Activated CD8-positive, alpha-beta memory T cell treated with anti-CD3 and anti-CD28 coated beads, Interleukin-2, amount 50 U/mL, for 1 hour (primary cell): Measurements from ENCODE around the gene EFCAB11.

Source experiments
- DNase-seq: peaks from one replicate; pipeline ENCODE4 v3.0.0-alpha.2; 2020; ENCODE audit errors: extremely low read depth

The EFCAB11 gene

DNA sequence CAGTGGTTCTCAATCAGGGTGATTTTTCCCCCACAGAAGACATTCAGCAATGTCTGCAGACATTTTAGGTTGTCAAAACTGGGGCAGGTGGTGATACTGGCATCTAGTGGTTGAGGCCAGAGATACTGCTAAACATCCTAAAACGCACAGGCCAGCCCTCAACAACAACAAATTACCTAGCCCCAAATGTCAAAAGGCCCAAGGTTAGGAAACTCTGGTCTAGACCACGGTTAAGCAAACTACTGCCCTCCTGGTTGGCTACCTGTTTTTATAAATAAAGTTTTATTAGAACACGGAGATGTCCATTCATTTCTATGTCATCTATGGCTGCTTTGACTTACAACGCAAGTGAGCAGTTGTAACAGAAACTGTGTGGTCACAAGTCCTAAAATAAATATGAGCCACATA lies 186.7 kb downstream of the EFCAB11 start:
- DNase-seq, result peak; percentile 38

DNA sequence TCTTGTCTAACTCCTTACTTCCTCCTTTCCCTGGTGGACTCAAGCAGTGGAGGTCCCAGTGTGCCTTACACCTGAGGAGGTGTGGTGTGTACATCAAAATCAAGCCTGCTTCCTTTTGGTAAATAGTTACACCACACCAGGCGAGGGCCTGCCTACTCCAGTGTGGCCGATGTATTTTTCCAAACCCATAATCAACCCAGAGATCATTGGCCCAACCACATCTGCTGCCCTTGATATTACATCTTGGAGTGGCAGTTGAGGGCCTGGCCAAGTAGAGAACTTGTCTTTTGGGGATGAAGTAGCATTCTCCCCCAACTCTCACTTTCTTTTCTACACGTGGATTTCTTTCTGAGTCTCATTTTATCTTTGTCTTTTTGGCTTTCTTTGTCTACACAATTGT lies 187.4 kb downstream of the EFCAB11 start:
- DNase-seq, result no peak

DNA sequence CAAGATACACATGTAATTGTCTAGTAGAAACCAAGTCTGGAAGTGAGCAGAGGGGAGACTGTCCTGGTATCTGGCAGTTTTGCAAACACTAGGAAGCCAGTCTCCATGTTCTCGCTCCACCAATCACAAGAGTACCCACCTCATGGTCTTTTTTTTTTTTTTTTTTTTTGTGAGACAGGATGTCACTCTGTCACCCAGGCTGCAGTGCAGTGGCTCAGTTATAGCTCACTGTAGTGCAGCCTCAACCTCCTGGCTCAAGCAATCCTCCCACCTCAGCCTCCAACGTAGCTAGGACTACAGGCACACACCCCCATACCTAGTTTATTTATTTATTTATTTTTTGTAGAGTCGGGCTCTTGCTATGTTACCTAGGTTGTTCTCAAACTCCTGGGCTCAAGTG lies 189.2 kb downstream of the EFCAB11 start:
- DNase-seq, result no peak

DNA sequence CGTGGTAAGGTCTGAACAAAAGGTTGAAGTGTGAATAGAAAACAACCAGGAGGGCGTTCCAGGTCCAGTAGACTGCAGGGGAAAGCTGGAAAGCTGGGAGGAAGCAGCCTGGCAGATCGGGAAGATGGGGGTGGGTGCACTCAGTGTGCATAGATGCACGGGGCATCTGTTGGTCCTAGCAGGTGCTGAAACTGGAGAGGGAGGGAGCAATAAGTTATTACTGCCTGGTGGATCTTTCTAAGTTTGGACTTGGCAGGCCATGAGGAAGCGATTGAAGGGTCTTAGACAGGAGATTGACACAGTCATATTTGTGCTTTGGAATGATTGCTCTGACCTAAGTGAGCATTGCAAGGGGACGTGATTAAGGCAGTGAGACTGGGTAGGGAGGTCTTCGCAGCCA lies 194.4 kb downstream of the EFCAB11 start:
- DNase-seq, result no peak

DNA sequence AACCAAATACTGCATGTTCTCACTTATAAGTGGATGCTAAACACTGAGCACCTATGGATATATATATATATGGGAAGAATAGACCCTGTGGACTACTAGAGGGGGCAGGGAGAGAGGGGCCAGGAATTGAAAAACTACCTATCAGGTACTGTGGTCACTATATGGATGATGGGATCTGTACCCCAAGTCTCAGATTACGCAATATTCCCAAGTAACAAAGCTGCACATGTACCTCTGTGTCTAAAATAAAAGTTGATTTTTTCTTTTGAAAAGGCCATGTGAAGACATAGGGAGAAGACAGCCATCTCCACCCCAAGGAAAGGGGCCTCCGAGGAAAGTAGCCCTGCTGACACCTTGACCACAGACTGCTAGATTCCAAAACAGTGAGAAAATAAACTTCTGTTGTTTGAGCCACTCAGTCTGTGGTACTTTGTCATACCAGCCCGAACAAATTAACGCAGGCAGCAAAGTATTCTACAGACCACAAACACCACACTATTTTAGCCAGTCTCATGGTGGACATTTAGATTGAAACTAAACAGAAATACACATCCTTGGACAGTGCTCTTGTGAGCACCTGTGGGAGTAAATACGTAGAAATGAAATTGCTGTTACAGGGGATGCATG lies 197.1 kb downstream of the EFCAB11 start:
- DNase-seq, result no peak

DNA sequence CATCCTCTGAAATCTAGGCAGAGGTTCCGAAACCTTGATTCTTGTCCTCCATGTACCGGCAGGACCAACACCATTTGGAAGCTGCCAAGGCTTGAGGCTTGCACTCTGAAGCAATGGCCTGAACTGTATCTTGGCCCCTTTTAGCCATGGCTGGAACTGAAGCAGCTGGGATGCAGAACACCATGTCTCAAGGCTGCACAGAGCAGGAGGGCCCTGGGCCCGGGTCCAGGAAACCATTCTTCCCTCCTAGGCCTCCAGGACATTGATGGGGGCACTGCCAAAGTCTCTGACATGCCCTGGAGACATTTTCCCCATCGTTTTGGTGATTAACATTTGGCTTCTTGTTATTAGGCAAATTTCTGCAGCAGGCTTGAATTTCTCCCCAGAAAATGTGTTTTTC lies 198.7 kb downstream of the EFCAB11 start:
- DNase-seq, result no peak

DNA sequence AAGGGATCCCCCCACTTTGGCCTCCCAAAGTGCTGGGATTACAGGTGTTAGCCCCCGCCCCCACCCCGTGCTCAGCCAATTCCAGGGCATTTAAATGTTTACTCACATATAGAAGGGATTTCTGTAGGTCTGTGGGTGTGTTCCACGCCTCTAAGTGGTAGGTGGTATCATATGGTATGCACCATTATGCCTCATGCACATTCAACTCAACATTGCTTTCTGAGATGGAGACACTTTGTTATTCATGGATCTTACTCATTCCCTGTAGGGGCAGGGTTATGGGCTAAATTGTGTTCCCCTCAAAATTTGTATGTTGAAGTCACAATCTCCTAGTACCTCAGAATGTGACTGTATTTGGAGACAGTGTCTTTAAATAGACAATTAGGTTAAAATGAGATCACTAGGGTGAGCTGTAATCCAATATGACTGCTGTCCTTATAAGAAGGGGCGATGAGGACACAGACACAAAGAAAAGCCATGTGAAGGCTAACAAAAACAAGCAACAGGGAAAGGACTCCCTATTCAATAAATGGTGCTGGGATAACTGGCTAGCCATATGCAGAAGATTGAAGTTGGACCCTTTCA lies 200.6 kb downstream of the EFCAB11 start:
- no peak for DNase-seq

DNA sequence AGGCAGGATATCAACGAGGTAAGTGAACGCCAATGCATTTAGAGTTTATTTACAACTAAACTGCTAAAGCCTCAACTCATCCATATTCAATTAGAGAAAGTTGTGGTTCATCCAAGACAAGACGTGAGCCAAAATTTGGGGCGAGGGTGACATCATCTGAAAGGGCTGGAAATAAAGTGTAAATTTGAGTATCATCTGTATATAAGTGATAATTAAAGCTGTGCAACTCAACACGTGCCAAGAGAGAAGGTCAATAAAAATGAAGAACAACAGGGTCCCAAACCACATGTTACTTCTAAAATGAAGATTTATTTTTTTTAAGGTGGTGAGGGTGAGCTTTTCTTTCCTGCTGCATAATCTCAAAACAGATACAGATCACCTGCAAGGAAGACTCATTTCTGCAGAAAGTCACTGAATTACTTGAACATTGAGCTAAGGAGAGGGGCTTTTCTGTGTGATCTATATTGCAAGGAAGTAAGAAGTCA lies 203.6 kb downstream of the EFCAB11 start:
- no peak for DNase-seq

DNA sequence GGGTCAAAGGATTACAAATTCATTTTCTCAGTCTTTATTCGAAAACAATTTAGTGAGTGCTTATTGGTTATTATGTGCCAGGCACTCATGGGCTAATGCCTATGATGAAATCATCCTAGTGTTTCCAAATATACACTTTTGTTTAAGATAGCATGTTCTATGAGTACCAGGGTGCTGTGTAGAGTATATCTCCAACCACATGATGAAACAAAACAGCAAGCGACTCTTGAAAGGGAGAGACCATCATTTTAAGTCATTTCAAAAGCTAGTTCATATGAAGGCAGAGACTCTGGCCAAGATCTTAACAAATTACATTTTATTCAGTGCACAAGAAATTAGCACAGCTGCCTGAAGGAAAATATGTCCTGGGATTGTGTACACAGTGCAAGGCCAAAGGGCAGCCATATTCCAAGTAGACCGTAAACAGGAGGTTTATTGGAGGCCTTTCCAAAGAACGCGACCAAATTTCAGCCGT lies 204.2 kb downstream of the EFCAB11 start:
- no peak for DNase-seq

DNA sequence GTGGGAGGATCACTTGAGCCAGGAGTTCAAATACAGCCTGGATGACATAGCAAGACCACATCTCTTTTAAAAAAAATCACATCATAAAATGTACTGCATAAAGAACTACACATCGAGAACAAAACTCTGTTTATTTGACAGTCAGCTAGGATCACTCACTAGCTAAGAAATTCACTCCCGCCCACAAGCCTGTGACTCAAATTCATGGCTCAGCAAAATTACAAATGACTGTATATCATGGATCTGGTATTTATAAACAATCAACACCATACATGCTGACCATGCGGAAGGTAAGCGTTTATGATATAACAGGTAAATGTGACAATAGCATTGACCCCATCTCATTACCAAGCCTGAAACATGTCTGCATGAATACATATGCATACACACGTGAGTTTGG lies 206.5 kb downstream of the EFCAB11 start:
- no peak for DNase-seq

DNA sequence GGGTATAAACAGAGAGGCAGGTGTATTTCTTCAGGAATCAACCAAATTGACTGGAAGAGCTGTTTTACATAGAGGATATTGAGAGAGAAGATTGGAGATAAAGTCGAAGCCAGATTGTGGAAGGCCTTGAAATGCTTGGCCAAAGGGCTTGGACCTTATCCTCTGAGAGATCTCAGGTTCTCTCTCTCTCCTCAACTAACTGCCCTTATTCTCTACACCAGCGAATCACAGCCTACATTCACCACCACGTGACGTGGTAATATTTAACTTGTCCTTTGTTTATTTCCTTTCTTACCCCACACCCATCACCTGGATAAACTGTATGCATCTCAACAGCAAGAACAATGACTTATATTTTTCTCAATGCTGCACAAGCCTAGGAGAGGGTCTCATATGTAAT lies 207.4 kb downstream of the EFCAB11 start:
- no peak for DNase-seq

DNA sequence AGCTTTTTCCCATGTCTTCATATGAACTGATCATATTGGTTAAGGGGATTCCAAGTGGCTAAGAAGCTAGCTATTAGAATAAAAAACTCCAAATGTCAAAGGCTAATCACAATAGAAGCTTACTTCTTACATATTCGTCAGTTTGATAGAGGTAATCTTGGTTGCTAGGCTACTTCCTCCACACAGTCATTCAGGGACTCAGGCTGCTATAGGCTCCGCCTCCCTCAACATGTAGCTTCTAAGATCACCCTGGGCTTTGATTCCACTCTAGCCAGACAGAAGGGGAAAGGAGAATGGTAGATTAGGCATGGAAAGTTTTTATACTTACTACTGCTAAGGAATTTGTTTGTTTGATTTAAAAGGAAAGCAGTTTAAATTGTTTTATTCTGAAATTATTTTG lies 207.9 kb downstream of the EFCAB11 start:
- DNase-seq, result no peak

DNA sequence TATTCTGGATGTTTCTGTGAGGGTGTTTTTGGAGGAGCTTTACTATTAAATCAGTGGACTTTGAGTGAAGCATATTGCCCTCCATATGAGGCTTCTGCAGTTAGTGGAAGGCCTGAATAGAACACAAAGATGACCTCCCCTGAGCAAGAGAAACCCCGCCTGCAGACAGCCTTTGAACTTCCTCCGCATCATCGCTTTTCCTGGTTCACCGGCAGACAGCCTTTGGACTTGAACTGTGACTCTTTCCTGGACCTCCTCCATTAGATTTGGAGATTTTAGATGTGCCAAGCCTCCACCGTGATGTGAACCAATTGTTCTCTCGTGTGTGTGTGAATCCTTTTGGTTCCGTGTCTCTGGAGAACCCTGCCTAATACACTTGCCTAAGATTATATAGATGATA lies 208.4 kb downstream of the EFCAB11 start:
- no peak for DNase-seq
